ENCODE measurements around the gene SGF29.

GRCh38 chr16:28534542-28535373, 19.0 kb upstream of the SGF29 start:
- TF ChIP-seq CTCF (IDR thresholded peaks at IDR 0.05 in 2 of 3, conservative IDR thresholded peaks at IDR 0.05 in 1 of 3; ENCODE audit: insufficient read depth in 2 of 3, low read depth in 1 of 3, low read length in 3 of 3): no peak
- no peak for TF ChIP-seq JUN (IDR thresholded peaks at IDR 0.05; ENCODE audit: borderline replicate concordance, low read depth, low read length)
- TF ChIP-seq JUN (CRISPR knock-in tag; IDR thresholded peaks at IDR 0.05; ENCODE audit: borderline replicate concordance): no peak
- TF ChIP-seq SRSF9 (IDR thresholded peaks at IDR 0.05; ENCODE audit: borderline replicate concordance, low read depth, low read length): no peak
- TF ChIP-seq SP1 (CRISPR knock-in tag; IDR thresholded peaks at IDR 0.05): no peak
- peak; percentile 86 for TF ChIP-seq CEBPB (tag; IDR thresholded peaks at IDR 0.05)
- no peak for TF ChIP-seq POLR2A (conservative IDR thresholded peaks at IDR 0.05)
- TF ChIP-seq POLR2AphosphoS5 (IDR thresholded peaks at IDR 0.05; ENCODE audit: control insufficient read depth, insufficient read depth, low read depth, low read length): no peak
- TF ChIP-seq ZNF512 (tag; IDR thresholded peaks at IDR 0.05): no peak
- TF ChIP-seq TAF1 (IDR thresholded peaks at IDR 0.05; ENCODE audit: control insufficient read depth, extremely low read depth, insufficient read depth, low read length, severe bottlenecking): no peak
- TF ChIP-seq EZH2 (IDR thresholded peaks at IDR 0.05; ENCODE audit: borderline replicate concordance, low read depth, low read length): no peak
- TF ChIP-seq CBX8 (IDR thresholded peaks at IDR 0.05; ENCODE audit: borderline replicate concordance, extremely low read depth, low read depth, low read length, poor library complexity, severe bottlenecking): no peak
